GM18909 (cell line): ENCODE results near the gene POMC.
A peak's percentile ranks its signal among the peaks of the same experiment; 100 is the strongest.
"Not testable (repeated sequence)": the region's sequence is repeated elsewhere in the genome, so short reads cannot be mapped to it uniquely, and the experiment has no call there.

Experiments
- ATAC-seq: cut with Tn5 transposase; IDR thresholded peaks from one replicate; pipeline ENCODE4 v1.9.1; 2021; ENCODE audit warnings: mild to moderate bottlenecking; ENCODE audit not compliant: unreplicated experiment, poor library complexity

POMC gene

DNA sequence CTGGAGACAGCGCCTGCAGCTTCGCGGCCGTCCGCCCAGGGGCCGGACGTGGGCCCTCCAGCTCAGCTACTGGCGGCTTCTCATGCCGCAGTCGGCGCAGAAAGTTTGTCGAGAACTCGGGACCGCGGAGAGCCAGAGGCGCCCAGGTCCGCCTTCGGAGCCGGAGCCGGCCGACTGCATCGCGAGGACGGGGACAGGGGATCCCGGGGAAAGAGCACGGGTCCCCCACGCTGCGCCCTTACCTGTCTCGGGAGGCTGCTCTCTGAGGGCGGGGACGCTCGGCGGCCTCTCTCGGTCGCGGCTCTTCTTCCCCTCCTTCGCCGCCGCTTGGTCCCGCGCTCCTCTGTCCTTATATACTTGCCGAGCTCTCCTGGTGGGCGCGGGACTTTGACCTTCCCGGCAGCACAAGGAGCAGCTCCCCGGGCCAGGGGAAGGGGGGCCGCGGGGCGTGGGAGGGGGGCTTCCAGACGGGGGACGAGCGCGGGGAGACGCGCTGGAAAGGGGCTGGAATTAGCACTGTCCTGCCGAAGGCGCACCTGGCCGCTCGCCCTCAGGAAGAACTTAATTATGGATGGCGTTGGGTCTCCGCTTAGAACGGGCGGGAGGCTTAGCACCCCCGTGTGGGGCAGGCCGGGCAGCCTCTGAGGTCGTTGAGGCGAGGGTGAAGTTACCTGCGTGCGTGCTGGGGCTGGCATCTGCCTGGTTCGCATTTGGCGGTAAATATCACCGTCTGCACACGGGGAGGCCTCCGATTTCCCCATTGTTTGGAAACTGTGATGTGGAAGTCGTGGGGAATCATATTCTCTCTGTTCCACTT is at the start of gene POMC:
TSS of gene POMC (minus strand) at position 325 of the 817 bp plus-strand sequence. CDS start 3,808 bp downstream, outside the sequence.
- ATAC-seq: no peak

DNA sequence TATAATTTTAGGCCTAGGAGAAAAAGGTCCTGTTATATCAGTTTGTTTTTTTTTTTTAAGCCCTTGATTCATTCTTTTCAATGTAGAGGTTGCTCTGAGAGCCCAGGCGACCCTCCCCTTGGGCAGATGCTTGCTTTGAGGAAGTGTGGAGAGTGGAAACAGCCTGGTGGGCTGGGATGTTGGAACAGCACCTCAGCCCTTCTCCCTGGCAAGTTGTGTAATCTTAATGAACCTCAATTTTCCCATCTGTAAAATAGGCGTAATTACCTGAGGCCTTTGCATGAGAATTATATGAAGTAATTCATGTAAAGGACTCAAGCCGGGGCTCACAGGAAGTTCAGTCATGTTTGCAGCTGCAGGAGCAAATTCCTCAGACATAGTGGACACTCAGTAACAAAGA is 49.7 kb upstream of the POMC start:
- ATAC-seq: no peak

DNA sequence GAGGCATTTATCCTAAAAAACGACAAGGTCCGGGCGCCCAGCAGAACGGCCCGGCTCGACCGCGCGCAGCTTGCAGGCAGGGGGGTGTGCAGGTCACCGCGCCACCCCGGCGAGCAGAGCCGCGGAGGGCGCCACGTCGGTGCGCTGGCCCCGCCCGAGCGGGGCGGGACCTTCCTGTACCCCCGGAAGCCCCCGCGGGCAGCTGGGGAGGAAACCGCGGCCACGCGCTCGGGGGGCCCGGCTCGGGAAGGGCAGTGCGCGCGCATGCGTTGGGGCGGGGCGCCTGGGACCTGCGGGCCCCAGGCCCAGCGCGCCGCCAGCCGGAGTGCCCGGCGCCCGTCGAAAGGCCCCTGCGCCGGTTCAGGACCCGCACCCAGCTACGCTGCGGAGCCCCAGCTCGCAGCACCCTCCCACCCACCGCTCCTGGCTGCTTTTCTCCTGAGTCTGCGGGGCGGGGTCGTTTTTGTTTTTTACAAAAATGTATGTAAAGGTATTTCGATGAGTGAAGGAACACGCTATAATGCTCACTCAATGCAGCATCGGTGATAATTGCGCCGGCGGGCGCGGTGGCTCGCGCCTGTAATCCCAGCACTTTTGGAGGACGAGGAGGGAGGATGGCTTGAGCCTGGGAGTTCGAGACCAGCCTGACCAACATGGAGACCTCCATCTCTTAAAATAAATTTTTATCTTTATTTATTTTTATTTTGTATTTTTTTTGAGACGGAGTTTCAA is 47.7 kb upstream of the POMC start:
- ATAC-seq: peak; percentile 76

DNA sequence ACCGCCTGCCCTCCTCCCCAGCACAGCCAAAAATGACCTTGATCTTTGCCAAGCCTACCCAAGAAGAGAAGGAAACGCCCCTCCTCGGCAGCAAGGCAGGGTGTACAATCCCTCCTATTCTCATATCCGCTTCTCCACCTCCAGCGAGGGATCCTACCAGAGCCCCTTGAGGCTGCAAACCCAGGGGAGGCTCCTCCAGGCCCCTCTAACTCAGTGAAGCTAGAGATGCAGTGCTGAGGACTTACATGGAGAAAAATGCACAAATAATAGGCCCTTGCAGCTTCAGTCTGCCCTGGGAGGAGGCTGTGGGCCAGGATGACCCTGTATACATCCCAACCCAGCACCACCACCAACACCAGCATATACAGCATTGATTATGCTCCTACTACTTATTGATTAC is 46.9 kb upstream of the POMC start:
- ATAC-seq: no peak

DNA sequence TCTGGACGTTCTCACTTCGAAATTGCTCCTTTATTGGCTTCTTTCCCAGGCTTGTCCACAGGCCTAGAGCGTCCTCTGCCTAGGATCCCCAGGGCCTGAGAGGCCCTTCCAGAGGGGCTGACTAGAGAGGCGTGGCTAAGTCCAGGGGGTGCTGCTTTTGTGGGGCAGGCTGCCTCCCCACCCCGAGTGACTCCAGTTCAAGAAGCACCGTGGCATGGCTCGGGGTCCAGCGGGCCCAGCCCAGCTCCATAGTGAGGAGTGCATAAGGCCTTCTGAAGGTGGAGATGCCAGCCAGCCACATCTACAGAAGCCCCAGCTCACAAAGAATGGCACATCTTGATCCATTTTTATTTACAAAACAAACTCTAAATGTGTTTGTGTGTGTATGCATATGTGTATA is 44.8 kb upstream of the POMC start:
- ATAC-seq: no peak

DNA sequence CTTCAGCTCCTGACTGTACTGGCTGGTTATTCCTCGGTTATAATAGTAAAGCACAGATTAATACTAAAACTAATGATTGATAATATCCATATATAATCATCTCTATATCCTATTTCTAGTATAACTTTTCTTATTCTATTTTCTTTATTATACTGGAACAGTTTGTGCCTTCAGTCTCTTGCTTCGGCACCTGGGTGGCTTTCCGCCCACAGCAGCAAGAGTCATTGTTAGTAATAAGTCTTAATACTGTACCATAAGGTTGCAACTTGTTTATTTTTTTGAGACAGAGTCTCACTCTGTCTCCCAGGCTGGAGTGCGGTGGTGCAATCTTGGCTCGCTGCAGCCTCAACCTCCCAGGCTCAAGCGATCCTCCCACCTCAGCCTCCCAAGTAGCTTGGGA is 42.5 kb upstream of the POMC start:
- not testable (repeated sequence) for ATAC-seq

DNA sequence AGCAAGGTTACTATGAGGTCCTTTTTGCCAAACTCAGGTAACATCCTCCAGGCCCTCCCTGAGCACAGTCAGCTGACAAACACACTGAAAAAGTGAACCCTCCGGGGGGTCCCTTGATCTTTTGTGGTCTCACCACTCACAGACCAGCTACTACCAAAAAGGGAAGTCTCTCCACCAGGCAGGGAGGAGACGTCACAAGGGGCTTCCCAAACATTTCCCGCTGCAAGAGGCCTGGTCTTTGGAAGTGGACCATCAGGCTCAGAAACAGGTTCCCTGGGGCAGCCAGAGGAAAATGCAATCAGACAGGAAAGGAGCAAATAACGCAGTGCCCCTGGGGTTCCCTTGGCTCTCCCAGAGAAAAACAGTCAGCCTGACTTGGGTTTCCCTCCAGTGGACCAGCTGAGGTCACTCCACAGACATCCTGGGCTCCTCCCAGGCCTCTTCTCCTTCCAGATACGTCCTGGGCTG is 38.7 kb upstream of the POMC start:
- ATAC-seq: no peak

DNA sequence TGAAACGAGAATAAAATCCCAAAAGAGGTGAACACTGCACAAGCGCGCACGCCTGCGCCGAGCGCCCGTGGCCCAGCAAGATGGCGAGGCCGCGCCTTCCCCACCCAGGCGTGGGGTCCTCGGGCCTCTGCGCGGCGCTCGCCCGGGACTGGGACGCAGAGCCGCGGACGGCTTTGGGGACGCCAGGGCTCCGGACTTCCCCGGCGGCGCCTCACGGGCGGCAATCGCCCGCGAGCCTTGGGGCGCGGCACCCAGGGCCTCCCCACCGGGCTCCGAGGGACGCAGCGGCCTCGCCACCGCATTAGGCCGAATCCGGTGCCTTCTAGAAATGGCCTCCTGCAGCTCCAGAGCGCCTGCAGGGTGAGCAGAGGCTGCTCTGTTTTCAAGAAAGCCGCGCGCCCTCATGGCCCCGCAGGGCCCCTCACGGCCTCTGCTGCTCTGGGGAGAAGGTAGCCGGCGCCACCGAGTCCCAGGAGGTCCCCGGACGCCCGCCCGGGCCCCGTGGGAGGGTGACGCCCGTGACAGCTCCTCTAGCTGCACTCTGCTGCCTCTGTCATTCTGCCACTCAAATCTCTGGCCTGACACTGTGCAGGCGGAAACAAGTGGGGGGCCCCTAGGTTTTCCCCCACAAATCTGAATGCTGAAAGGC is 35.9 kb upstream of the POMC start:
- ATAC-seq: no peak

DNA sequence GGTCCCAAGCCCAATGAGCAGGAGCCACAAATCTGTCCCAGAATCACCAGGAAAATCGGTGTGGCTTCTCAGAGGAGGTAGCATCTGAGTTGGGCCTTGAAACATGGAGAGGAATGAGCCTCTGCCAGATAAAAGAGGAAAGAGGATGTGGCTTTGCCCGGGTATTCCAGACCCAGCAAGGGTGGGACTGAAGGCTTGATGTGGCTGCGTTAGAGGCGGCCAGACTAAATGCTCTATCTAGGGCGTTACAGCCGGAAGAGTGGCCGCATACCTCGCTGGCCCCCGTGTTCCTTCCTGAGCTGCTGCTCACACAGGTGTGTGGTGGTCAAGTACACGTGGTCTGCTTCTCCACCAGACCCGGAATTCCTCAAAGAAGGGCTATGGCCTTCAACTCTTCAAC is 33.9 kb upstream of the POMC start:
- no peak for ATAC-seq

DNA sequence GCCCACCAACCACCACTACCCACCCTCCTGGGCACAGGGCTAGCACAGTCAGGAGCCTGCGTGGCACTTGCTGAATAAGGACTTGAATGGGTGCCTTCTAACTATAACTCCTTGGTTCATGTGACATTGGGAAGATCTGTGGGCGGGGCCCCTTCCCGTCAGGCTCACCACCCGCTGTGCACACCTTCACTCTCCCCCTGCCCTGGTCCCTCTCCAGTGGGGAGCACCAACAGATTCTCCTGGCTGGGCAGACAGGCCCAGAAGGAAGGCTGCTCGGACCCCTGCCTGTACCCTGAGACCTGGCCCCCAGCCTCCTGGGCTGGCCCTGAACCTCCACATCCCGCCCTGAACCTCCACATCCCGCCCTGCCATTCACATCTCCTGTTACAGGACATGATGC is 33.4 kb upstream of the POMC start:
- no peak for ATAC-seq

DNA sequence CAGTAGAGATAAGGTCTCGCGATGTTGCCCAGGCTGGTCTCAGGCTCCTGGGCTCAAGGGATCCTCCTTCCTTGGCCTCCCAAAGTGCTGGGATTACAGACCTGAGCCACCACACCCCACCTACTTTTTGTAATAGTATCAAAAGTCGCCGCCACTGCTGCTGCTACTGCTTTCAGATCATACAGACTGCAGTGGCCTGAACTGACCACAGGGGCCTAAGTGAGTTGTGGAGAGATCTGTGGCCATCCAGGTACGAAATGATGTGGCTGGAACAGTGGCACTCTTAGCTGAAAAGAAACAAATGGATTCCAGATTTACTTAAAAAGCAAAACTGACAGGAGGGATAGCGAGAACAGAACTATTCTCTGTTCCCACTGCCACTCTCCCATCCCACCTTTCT is 32.9 kb upstream of the POMC start:
- ATAC-seq: no peak

DNA sequence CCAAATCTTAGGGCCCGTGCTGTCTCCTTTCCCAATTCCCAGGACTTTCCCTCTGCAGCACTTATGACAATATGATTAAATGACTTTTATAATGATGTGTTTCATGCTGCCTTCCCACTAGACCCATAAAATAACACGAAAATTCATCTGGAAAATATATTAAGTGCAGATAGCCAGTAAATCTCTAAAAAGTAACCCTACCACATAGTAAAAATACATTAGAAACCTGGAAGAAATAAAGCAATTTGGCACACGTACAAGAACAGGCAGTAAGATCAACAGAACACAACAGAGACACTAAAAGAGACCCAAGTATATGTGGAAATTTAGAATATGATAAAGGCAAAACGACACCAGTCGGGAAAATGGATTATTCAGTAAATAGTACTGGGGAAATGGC is 30.2 kb upstream of the POMC start:
- ATAC-seq: no peak

DNA sequence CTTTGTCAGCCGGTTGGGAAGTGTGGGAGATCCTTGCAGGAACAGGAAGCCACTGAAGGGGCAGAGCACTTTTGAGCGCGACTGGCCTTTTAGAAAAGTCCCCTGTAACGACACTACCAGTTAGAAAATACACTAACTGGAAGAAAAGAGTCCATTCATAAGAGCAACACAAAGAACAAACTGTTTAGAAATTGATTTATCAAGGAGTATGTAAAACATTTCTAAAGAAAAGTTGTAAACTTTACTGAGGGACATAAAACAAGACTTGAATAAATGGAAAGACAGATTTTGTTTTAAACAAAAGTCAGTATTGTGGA is 29.8 kb upstream of the POMC start:
- ATAC-seq: no peak

DNA sequence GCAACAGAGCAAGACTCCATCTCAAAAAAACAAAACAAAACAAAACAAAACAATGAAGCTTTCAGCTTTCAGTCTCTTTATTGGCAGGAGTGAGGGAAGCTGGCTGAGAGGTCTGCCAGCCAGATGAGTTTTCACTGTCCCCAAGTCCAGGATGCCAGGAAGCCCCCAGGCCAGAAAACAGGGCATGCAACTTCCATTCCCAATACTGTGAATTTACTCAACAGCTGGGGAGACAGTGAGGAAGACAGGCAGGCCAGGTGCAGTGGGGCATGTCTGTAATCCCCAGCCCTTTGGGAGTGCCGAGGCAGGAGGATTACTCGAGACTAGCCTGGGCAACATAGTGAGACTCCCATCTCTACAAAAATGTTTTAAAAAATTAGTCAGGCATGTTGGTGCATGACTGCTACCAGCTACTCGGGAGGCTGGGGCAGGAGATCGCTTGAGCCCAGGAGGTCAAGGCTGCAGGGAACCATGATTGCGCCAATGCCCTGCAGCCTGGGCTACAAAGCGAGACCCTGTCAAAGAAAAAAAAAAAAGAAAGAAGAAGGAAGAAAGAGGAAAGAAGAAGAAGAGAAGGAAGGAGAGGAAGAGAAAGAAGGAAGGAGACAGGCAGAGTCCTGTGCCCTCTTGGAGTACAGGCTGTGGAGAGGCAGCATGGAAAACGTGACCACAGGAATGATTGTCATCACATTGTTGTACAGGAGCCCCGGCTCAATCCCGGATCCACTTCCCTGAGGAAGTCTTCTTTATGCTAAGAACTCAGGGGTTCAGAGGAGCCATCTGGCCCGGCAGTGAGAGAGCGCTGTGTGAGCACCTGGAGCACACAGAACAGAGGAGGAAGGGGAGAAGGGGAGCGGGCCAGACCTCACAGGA is 29.2 kb upstream of the POMC start:
- no peak for ATAC-seq

DNA sequence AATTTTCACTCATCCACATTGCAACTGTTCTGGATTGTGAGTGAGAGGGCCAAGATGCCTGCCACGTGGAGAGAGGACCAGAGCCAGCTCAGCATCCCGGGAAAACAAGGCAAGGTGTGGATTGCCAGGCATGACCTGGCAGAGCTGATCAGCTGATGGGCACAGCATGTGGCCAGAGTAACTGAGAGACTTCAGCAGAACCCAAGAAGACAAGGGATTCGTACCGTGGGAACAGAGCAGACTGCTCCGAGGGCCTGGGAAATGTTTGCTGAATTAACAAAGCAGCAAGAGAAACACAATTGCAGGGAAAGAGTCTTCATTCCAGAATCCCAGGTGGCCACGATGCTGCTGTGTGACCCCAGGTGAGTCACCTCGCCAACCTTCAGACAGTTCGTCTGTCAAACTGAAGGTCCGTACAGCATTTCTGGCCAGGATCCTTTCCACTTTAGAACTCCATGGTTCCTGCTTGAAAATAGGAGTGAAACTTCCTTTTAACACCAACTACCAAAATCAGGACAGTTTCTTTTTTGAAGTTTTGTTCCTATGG is 26.3 kb upstream of the POMC start:
- no peak for ATAC-seq

DNA sequence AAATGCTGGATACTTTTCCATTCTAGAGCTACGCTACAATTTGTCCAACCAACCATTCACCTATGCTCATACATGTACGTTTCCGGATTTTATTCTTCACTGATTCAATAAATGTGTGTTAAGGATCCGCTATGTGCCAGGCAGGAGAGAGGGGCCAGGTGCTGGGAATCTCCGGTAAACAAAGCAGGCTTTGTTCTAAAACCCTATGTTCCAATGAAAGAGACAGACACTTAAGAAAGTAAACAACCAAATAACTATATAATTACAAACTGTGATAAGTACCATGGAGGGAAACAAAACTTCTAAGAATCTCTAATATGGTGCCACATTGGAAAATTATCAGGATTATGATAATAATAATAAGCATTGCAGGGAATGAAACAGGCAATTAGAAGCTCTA is 22.2 kb upstream of the POMC start:
- ATAC-seq: no peak

DNA sequence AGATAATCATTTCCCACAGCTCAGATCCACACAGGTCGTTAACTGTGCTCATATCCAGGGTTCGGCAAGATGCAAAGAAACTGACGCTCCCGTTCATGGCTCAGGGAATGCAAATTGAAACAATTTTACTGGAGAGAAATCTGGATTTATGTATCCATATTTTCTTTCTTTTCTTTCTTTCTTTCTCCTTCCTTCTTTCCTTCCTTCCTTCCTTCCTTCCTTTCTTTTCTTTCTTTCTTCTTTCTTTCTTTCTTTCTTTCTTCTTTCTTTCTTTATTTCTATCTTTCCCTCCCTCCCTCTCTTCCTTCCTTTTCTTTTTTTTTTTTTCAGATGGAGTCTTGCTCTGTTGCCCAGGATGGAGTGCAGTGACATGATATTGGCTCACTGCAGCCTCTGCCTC is 20.0 kb upstream of the POMC start:
- ATAC-seq: no peak

DNA sequence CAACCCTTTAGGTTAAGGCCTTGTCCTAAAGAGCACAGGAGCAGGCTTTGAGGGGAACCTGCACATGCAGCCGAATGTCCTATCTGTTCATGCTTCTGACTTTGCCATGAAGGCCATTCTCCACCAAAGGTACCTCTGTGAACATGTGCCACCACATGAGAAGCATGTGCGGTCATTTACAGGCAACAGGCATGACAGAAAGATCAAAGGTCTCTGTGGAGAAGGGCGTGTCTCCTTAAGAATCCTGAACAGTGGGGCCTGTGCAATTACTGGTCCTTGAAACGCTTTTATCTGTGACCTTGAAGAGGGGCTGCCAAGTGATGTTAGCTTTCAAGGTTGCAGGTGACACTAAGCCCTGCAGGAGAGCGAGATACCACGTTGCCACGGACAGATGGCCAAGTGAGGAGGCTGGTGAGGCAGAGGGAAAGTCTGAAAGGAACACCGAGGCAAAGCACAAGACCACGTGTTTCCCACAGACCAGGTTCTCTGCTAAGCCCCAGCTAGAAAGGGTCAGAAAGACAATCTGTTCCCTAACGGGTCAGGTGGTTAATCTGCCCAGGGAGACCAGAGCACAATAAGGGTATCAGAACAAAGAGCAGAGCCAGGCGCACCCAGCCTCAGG is 19.5 kb upstream of the POMC start:
- no peak for ATAC-seq

DNA sequence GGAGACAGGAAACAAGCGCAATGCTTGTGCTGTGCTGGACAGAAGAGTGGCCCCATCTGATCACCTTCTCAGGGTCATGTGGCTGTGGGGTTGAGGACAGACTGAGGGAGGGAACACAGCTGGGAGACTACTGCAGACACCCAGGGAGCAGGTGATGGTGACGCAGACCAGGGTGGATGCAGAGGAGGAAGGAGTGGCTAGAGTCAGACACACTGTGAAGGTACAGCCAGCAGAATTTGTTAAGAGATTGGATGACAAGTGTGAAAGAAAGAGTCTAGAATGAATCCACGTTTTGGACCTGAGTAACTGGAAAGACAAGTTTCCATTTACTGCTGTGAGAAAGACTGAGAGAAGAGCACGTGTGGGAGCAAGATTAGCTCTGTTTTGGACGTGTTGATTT is 15.9 kb upstream of the POMC start:
- ATAC-seq: no peak

DNA sequence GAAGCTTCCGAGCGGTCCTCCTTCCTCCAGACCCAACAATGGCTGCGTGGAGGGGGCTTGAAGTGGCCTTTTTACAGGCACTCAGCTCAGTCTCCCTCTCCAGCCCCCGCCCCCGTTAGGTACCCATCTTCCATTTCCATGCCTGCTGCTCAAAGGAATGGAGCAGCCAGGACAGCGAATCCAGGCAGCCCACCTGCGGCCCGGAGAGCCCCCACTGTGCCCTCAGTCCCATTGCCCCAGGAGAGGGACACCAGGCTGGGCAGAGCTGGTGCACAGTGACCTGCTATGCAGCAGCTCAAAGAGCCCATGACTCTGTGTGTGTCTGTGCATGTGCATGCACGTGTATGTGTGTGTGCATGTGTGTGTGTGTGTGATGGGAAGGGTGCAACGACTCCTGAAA is 10.6 kb upstream of the POMC start:
- no peak for ATAC-seq
